ENCODE measurements around the gene GAS2L1.

Gene GAS2L1

DNA sequence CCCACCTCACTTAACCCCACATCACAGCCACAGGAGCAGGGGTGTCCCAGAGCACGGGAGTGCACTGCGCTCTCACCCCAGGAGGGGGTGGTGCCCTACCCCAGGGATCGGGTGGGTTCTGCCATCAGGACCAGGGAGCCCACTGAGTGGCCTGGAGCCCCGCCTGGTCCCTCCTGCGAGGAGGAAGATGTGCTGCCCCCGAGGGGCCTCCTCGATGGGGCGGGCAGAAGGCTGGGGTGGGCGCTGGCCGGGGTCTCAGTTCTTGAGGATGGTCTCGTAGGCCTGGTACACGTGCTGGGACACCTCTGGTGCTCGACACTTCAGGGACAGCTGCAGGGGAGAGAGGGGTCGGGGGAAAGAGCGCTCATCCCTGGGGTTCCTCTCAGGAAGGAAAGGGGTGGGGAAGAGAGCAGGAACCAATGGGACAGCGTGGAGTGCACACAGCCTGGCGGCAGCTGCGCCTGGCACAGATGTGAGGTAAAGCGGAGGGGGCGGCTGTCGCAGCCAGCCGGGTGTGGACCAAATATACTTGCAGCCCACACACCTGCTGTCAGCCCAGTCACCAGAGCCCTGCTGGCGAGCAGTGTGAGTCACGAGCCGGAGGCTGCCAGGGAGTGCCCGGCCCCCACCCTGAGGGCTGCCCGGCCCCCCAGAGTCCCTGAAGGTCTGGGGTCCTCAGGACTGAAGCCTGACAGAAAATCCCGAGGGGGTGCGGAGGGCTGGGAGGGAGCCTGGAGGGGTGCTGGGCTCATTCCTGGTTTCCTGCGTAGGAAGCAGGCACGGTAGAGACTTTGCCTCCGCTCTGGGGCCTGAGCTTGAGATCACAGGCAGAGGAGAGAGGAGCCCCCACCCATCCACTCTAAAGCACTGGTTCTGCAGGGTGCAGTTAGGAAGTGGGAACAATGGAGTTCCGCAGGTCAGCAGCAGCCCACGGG lies 22.4 kb downstream of the GAS2L1 start:
- peak; percentile 85 for DNase-seq

DNA sequence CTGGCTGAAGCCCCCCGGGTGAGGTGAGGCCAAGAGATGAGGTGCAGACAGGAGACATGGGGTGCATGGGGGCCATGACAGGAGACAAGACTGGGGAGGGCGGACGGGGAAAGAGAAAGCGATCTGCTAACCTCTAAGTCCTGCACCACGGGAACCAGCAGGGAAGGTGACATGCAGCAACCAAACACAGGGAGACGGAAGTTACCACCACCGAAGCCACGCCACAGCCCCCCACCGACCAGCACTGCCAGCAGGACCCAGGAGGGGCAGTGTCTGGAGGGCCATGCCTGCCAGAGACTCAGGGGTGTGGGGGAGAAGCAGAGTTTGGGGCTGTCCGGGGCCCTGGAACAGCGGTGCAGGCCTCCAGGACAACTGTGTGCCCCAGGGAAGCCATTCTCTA lies 23.1 kb downstream of the GAS2L1 start:
- DNase-seq, result no peak

DNA sequence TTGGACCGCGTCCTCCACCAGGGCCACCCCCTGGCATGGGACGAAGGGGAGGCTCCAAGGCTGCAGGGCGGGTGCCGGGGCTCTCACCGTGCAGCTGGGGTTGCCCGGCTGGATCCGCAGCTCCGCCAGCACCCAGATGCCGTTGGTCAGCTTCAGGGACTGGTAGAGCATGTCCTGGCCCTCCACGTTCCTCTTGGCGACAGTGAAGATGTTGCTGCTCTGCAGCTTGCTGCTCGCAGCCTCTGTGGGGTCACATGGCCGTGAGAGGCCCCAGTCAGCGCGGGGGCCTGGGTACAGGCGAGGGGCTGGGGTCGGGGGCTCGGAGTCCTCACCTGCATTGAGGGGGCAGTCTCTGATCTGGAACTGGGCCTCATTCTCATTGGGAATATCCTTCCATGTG lies 23.8 kb downstream of the GAS2L1 start:
- peak; percentile 20 for DNase-seq

DNA sequence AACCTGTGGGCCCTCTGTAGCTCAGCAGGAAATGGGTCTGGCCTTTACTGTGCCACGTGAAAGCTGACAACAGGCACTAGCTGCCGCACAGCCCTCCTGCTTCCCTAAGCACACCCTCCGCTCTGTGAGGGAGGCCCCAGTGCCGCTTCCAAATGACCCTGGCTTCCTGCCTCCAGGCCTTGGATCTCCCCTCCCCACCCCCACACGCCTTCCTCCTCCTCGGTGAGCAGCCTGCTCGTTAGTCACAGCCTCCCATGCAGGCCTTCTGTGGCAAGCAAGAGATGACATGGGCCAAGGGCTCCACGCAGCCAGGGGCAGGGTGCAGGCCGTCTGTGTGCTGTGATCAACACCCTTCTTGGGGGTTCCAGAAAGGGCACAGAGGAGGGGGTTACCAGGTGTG lies 24.3 kb downstream of the GAS2L1 start:
- peak; percentile 59 for DNase-seq

DNA sequence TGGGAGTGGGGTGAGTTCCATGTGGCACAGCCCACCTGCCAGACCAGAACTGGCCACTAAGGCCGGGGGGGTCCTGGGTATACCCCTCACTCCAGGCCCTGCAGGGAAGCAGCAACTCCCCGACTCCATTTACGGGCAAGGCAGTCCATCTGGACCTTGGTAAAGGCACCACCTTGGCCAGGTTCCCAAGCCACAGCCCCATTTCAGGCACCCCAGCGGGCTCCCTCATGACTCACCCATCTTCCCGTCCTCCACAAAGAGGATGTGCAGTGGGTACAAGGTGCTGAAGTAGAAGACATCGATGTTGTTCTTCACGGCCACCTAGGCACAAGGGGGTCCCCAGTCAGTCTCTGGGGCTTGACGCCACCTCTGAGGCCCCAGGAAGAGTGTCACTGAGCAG lies 24.8 kb downstream of the GAS2L1 start:
- no peak for DNase-seq

DNA sequence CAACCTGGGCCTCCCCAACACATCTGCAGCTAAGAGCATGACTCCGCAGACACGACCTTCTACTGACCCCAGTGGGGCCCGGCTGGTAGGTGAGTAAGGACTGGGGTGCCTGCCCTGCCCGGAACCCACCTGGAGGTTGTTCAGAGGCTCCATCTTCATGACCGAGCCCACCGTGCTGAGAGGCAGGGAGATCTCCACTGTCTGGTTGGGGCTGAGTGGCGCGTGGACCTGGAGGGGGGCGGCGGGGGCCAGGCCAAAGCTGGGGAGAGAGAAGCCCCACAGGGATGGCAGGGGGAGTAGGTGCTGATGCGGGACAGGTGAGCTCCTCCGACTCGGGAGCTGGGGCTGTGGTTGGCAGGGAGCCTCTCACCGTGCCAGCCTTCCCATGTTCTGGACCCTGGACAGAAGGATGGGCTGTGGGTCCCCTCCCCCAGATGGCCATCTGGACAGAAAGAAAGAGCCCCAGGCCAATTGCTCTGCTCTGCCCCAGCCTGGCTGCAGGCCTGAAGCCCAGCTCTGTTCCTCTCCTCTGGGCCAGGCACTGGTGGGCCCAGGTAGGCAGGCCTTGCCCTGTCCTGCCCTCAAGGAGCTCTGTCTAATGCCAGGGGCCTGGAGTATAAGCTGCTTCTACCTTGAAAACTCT lies 25.3 kb downstream of the GAS2L1 start:
- DNase-seq, result peak; percentile 13

DNA sequence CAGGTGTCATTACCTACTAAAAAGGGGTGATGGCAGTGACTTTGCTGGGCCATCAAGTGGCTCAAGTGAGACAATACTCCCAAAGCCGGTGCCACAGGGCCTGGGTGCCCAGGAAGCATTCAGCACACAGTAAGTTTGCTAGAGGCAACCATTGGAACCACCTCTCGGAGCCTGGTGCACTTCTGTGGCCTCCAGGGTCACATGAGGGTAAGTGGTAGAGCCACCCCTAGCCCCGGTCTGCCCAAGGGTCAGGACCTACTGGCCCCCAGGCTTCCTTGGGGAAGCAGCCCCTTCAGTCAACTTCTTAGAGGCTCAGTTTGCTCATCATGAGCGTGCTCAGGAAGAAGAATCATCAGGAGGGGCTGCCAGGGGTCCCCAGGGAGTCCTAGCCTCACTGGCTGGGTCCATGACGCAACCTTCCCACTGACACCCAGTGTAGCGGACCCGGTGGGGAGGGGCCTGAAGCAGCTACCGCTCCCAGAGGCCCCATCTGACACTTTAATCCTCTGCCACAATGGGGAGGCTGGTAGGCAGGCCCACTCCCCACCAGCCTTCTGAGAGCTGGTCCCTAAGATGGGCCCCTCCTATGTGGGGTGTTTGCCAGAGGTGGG lies 26.5 kb downstream of the GAS2L1 start:
- no peak for DNase-seq

DNA sequence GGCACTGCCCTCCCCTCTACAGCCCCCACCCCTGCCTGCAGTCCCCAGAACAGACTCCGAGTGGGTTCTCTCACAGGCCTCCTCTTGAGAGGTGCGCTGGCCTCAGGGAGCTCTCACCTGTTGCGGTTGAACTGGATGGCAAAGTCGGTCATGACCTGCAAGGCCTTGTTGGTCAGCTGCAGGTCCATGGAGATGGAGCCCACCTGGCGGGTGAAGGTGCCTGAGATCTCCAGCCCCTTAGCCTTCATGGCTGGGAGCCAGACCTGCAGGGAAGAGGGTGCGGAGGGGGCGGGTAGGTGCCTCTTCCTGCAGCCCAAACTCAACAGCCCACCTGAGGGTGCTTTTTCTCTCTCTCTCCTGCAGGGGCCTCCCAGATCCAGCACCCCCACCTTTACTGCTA lies 27.7 kb downstream of the GAS2L1 start:
- DNase-seq, result peak; percentile 8

DNA sequence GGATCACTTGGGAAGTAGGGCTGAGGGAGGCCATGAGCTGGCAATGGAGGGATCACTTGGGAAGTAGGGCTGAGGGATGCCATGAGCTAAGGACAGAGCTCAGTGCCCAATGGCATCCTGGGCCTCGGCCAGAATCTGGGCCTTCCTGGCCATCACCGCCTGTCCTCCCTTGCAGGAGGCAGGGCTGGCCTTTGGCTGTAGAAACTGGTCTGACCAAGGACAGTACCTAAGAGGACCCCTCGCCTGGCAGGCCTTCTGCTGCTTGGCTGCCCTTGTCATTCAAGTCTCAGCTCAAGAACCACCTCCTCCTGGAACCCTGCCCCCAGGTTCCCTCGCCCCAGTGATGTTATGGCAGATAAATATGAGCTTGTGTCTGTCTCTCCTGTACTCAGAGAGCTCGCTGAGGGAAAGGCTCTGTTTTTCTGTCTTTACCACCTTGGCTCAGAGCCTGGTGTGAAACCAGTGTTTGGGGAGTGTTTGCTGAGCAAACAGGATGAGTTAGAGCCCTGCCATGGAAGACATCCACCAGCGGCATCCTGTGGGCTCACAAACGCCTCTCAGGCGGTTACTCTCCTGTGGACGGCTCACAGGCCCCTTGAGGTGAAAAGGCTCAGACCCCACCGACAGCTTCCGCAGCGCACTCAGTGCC lies 28.4 kb downstream of the GAS2L1 start:
- peak; percentile 26 for DNase-seq

DNA sequence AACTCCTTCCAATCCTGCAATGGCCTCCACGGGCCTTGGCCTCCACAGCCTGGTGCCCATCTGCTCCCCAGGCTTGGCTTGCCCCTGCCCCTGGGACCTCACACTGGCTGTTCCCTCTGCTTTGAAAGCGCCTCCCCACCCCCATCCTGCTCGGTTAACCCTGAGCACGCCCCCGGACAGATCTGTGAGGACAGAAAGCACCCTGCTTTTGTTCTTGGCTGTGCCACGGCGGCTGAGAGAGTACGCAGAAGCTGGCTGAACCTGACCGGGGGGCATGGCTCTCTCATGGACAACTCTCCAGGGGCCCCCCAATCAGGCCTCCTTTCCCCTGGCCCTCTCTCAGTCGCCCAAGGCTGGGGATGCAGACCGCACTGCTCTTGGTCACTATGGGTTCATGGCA lies 29.2 kb downstream of the GAS2L1 start:
- DNase-seq, result peak; percentile 12

DNA sequence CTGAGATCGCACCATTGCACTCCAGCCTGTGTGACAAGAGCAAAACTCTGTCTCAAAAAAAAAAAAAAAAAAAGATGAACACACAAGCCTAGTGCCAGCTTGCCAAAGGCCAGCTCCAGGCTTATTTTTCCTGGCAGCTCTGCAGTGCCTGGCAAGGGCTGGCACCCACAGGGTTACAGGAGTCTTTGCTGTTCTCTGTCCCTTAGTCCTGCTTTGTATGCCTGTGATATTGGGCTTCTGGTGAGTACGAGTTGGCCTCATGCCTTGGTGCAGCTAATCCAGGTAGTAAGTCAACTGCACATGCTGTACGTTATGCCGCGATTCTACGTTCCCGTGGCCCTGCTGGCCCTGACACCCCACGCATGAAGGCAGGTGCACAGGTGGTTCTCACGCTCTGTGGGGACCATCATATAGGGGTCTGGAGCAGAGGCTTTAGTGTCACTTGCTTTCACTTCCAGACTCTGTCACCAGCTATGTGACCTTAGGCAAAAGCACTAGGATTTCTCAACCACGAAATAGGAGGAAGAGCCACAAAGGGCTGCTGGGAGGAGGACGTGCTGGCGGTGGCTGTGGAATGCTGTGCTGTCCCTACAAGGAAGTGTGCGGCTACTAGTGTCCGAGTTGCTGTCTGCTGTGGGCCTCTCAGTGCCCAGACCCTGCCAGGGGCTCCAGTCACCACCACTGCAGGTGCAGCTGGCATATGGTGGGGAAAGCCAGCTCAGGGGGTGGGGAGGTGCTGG lies 30.5 kb downstream of the GAS2L1 start:
- no peak for DNase-seq

DNA sequence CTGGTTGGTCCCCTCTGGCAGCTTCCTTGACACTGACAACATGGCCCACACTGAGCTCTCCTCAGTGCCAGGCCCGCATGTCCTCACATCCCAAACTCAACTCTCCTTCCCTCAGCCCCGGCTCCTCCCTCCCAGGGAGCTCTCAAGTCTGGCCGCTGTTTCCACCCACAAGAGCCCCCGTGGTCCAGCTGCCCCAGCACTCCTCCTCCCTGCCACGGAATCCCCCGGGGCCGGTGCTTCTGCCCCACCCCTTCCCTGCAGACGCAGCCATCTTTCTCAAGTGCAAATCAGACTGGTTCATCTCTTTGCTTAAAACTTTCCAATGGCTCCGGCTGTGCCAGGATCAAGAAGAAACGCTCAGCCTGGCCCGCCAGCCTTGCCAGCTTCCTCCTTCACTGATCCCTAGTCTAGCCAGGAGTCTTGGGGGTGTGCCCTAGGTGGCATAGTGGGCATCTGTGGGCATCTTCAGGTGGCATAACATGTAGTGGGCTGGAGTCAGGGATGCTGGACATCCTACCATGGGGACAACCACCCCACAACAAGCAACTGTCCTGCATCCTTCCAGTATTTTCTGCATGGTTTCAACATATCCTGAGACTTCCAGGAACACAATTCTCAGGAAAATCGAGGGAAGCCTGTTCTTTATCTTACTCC lies 31.3 kb downstream of the GAS2L1 start:
- DNase-seq, result no peak

DNA sequence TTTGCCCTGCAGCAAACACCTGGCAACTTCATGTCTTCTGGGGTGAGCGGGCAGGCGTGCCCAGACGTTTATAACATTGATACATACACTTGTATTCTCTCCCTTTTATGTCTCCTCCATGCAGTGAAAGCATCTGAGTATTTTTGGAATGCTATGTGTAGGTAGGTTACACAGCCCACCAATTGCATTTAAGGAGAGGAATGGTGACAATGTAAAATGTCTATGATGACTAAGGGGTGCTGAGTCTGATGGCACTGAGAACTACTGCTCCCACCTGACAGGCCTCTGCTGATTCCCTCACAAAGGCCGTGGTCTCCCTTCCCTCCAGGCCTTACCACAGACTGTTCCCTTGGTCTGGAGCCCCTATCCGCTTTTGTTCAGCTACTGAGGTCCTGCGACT lies 31.9 kb downstream of the GAS2L1 start:
- DNase-seq, result no peak

DNA sequence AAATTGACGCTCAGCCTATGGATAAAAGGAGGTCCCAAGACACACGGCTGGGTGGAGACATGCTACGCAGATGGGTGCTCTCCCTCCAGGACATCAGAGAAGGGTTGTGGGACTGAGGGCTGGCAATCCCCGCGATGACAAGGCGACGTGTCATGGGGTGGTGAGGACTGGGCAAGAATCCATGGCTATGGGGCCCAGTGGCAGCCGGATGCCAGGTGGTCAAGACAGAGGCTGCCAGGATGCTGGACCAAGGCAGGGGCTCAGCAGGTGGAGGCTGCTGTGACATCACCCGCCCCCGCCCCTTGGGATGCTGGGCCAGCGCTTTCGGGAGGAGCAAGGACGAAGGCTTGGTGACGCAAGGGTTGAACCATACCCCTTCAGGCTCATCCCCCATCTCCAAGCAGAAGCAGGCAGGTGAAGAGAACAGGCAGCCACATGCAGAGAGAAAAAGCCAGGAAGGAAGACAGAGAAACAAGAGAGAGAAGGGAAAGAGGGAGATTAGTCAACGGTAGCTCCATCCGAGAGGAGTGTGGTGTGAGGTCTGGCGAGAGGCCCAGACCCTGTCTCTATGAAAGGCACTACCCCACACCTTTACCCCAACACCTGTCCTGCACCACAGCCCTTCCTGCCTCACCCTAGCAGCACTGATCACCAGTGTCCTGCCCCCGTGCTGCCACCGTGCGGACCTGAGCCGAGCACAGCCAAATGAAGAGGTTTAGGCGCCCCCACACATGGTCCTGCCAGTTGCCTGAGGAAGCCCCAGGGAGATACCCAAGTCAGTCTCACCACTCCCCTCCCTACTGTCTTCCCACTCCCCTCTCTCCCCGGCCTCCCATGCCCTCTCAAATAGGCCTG lies 33.2 kb downstream of the GAS2L1 start:
- DNase-seq, result no peak

DNA sequence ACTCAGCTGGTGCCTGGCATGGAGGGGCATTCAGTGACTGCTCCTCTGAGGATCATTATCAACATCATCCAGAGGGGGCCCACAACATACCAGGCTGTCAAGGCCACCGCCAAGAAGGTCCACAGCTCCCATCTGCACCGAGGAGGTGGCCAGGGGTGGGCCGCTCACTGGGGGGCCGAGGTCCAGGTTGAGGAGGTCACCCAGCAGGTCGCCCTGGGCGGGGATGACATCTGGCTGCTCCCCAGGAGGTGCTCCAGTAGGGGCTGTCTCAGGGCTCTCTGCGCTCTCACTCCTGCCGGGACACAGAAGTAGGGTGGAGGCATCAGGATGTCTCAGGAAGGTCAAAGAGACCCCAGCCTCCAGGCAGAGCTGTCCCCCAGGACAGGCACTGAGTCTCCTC lies 34.1 kb downstream of the GAS2L1 start:
- no peak for DNase-seq

DNA sequence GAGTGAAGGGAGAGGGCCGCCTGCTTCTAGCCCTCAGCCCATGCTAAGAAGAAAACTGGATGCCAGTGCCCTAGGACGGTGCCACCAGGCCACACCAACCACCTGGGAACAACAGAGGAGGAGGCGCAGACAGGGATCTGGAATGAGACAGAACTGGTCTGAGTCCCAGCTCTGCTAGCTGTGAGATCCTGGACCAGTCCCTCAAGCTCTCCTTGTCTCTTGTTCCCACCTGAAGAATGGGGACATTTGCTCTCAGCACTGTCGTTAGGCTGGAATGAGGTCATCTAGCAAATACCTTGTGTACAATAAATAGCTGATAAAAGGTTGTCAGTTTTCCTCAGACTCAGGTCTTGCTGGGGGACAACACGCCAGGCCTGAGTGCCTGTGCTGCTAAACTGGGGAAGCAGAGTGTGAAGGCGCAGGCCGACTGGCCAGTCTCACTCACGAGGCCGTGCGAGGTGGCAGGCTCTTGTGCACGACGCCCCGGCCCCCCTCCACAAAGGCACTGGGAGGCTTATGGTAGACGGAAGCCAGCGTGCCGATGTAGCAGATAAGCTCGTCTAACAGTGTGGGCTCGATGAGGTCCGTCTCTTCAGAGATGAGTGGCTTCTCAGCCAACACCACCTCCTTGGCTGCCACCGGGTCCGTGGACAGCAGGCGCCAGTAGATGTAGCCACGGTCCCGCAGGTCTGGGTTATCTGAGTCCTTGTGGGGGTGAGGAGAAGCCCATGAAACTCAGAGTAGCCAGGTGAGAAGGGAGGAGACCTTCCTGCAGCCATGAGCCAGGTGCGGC lies 34.8 kb downstream of the GAS2L1 start:
- DNase-seq, result no peak

DNA sequence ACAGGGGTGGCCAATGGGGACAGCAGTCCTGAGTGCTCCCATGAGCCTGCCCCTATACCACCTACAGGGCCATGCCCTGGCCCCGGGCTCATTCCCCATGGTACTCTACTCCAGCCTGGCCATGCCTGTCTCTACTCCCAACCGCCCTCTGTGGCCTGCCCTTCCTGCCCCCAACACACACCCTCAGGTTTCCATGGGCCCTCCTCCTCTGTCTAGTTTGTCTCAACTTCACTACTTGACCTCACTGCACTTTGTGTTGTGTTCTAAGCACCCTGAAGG lies 35.3 kb downstream of the GAS2L1 start:
- no peak for DNase-seq

DNA sequence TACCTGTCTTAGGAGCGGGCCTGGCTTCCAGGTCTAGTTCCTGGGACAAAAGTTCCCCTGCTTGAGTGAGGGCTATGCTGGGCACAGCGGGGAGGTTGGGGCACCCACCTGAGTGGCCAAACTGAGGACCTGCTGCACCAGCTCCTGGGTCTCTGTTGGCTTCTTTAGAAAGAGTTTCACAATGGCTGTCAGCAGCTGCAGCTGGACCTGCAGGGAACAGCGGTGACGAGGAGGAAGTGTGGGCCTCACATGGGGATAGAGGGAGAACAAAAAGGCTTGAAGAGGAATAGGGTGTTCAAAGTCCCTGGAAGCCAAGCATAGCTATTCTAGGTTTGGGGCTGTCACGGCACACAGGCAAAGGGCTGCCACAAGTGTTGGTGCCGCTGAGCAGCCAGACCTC lies 35.7 kb downstream of the GAS2L1 start:
- no peak for DNase-seq

DNA sequence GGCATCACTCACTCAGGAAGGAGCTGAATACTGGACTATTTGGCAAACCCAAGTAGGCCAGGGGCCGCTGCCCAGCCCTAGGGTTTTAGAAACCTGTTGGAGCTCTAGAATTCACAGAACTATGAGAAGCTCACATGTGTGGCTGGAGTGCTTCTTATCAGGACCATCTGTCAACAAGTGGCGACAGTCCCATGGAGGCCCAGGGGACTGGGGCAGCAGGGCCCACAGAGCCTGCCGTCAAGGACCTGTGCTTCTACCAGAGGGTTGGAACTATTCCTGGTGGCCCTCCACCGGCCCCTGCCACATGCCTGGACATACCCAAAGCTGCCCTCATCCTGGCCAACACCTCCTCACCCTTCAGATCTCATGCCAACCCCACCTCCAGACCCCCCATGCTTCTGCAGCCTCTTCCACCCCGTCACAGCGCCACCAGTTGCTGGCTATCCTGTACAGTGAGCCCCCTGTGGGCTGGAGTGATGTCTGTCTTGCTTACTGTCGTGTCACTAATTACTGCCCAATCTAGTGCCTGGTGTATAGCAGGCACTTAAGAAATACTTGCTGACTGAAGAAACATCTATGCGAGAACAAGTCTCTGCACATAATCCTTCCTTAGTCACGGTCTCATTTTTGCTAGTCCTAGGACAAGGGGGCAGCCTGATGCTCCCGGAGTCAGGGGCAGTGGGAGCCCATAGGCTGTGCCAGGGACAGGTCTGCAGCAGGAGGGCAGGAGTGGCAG lies 36.3 kb downstream of the GAS2L1 start:
- DNase-seq, result no peak

DNA sequence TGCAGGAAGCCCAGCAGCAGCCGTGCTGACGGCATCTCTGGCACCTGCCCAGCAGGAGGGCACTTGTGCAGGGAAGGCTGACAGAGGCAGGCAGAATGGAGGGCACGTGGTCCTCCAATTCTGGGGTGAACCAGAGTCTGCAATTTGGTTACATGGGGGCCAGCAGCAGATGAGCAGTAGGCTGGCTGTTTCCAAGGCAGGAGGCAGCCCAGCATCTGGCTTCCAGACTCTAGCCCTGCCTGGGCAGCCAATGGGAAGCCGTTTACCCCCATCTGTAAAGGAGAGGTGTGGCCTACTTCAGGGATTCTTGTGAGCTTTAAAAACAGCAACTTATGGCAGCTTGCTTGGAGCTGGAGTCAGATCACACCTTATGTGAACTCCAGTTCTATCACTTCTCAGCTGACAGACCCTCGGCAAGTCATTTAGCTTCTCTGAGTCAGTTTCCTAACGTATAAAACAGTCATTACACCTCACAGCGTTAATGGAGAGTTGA lies 36.9 kb downstream of the GAS2L1 start:
- DNase-seq, result peak; percentile 60
